ENCODE measurements around the gene DCTPP1.

DCTPP1 gene

GRCh38 chr16:30377050-30377811, 52.6 kb downstream of the DCTPP1 start:
- Mint-ChIP-seq H3K4me3 (peak overlapping the region; percentile 98), H3K9me3 (no peaks in the 10 kb centered on the region), H3K27me3 (no peaks in the 10 kb centered on the region), H3K36me3 (ENCODE audit: low read depth) (peaks cover 46% of the 10 kb centered on the region), H3K27ac (peak overlapping the region; percentile 100), H3K4me1 (ENCODE audit: low read depth) (peaks cover 44% of the 10 kb centered on the region)
- no peak for DNase-seq

GRCh38 chr16:30376461-30376902, 53.3 kb downstream of the DCTPP1 start:
- DNase-seq, result no peak
- Mint-ChIP-seq H3K4me1 (ENCODE audit: low read depth) (peaks cover 46% of the 10 kb centered on the region), H3K9me3 (no peaks in the 10 kb centered on the region), H3K27me3 (no peaks in the 10 kb centered on the region), H3K27ac (peak overlapping the region; percentile 100), H3K4me3 (peak overlapping the region; percentile 98), H3K36me3 (ENCODE audit: low read depth) (peaks cover 40% of the 10 kb centered on the region)

- Mint-ChIP-seq H3K36me3 (ENCODE audit: low read depth) (peaks cover 33% of the 10 kb centered on the region), H3K4me3 (no peak overlapping the region), H3K4me1 (ENCODE audit: low read depth) (peaks cover 46% of the 10 kb centered on the region), H3K27ac (peak overlapping the region; percentile 100), H3K27me3 (no peaks in the 10 kb centered on the region), H3K9me3 (no peaks in the 10 kb centered on the region)
- no peak for DNase-seq
These were observed 54.0 kb downstream of the DCTPP1 start for GRCh38 chr16:30375864-30376263.

GRCh38 chr16:30374538-30374937, 55.3 kb downstream of the DCTPP1 start, which contains the start of gene MYL11:
MYL11 (plus strand) TSS chr16:30374802; CDS start chr16:30374858, 56 bp downstream.
- Mint-ChIP-seq H3K36me3 (ENCODE audit: low read depth) (peaks cover 20% of the 10 kb centered on the region), H3K27me3 (no peaks in the 10 kb centered on the region), H3K4me3 (no peak within 1 kb of the TSS), H3K27ac (peak within 1 kb of the TSS; percentile 100), H3K9me3 (no peaks in the 10 kb centered on the region), H3K4me1 (ENCODE audit: low read depth) (peaks cover 36% of the 10 kb centered on the region)
- DNase-seq, result no peak
